ENCODE measurements around the gene CDH1. TPM values are rescaled to one million over a fixed set of nuclear protein-coding genes. Genes with fewer than 3 reads are reported as not detected.
"Not testable (repeated sequence)": the region's sequence is repeated elsewhere in the genome, so short reads cannot be mapped to it uniquely, and the experiment has no call there.

The CDH1 gene
- total RNA-seq, 1 experiment from 2014 or later = 328 TPM

- H3K4me1 Mint-ChIP-seq (ENCODE audit: low read depth, unreplicated experiment) = peaks cover 15% of the 10 kb centered on the region
- TF ChIP-seq, protein P1, sequence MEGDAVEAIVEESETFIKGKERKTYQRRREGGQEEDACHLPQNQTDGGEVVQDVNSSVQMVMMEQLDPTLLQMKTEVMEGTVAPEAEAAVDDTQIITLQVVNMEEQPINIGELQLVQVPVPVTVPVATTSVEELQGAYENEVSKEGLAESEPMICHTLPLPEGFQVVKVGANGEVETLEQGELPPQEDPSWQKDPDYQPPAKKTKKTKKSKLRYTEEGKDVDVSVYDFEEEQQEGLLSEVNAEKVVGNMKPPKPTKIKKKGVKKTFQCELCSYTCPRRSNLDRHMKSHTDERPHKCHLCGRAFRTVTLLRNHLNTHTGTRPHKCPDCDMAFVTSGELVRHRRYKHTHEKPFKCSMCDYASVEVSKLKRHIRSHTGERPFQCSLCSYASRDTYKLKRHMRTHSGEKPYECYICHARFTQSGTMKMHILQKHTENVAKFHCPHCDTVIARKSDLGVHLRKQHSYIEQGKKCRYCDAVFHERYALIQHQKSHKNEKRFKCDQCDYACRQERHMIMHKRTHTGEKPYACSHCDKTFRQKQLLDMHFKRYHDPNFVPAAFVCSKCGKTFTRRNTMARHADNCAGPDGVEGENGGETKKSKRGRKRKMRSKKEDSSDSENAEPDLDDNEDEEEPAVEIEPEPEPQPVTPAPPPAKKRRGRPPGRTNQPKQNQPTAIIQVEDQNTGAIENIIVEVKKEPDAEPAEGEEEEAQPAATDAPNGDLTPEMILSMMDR (IDR thresholded peaks at IDR 0.05; ENCODE audit: unreplicated experiment) = no peak
- DNase-seq = no peak
- no peaks in the 10 kb centered on the region for H3K27me3 Mint-ChIP-seq (ENCODE audit: unreplicated experiment)
- H3K36me3 Mint-ChIP-seq (ENCODE audit: insufficient read depth, unreplicated experiment) = no peaks in the 10 kb centered on the region
- H3K27ac Mint-ChIP-seq (ENCODE audit: unreplicated experiment) = no peak overlapping the region
- H3K9me3 Mint-ChIP-seq (ENCODE audit: low read depth, unreplicated experiment) = no peaks in the 10 kb centered on the region
- H3K4me3 Mint-ChIP-seq (ENCODE audit: low read depth, unreplicated experiment) = no peak overlapping the region
- BruUV-seq (replicated peaks) = no TSS peak
- intact Hi-C loops (cut with micrococcal nuclease; ENCODE audit: unreplicated experiment) = no loop called here
- CTCF ChIA-PET = no interaction called here
Observed at GRCh38 chr16:68715471-68715870, 21.6 kb upstream of the CDH1 start.

DNA sequence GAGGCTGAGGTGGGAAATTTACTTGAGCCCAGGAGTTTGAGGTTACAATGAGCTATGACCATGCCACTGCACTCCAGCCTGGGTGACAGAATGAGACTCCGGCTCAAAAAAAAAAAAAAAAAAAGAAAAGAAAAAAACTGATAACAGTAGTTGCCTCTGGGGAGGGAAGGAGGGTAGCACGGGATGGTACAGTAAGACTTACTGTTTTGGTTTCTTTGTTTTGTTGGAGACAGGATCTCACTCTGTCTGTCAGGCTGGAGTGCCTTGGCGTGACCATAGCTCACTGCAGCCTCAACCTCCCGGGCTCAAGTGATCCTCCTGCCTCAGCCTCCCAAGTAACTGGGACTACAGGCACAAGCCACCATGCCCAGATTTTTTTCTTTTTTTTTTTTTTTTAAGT lies 20.6 kb upstream of the CDH1 start:
- not testable (repeated sequence) for H3K36me3 Mint-ChIP-seq (ENCODE audit: insufficient read depth, unreplicated experiment); H3K27me3 Mint-ChIP-seq (ENCODE audit: unreplicated experiment)

GRCh38 chr16:68717684-68718083 lies 19.4 kb upstream of the CDH1 start:
- Mint-ChIP-seq H3K27ac (ENCODE audit: unreplicated experiment) (no peak overlapping the region), H3K9me3 (ENCODE audit: low read depth, unreplicated experiment) (no peaks in the 10 kb centered on the region), H3K4me3 (ENCODE audit: low read depth, unreplicated experiment) (no peak overlapping the region), H3K27me3 (ENCODE audit: unreplicated experiment) (no peaks in the 10 kb centered on the region), H3K4me1 (ENCODE audit: low read depth, unreplicated experiment) (no peaks in the 10 kb centered on the region), H3K36me3 (ENCODE audit: insufficient read depth, unreplicated experiment) (peaks cover 5% of the 10 kb centered on the region)
- intact Hi-C loops (cut with micrococcal nuclease; ENCODE audit: unreplicated experiment) = no loop called here
- no peak for DNase-seq
- TF ChIP-seq, protein P1 (IDR thresholded peaks at IDR 0.05; ENCODE audit: unreplicated experiment) = no peak
- BruUV-seq (replicated peaks) = no TSS peak
- CTCF ChIA-PET = interaction anchor here (1.3 kb wide), 1 partner anchor 20 kb away, joined by 3 read pairs; the partner anchor contains the start of gene CDH1

More for the DNA sequence above, 20.6 kb upstream of the CDH1 start:
- H3K27ac Mint-ChIP-seq (ENCODE audit: unreplicated experiment); intact Hi-C loops (cut with micrococcal nuclease; ENCODE audit: unreplicated experiment); H3K9me3 Mint-ChIP-seq (ENCODE audit: low read depth, unreplicated experiment); BruUV-seq (replicated peaks); H3K4me3 Mint-ChIP-seq (ENCODE audit: low read depth, unreplicated experiment); H3K4me1 Mint-ChIP-seq (ENCODE audit: low read depth, unreplicated experiment); DNase-seq: not testable (repeated sequence)
- CTCF ChIA-PET = interaction anchor here (0.5 to 1.3 kb wide), 7 partner anchors 9 to 951 kb away, joined by 3 to 8 read pairs (median 3); partner anchors contain the start of gene CDH1

DNA sequence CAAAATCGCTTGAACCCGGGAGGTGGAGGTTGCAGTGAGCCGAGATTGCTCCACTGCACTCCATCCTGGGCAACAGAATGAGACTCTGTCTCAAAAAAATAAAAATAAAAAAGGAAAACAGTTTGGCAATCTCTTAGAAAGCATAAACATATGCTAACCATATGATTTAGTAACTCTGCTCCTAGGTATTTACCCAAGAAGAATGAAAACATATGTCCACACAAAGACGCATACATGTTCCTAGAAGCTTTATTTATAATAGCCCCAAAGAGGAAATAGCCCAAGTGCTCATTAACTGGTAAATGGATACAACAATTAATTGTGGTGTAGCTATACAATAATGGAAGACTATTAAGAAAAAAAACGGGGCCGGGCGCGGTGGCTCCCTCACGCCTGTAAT lies 18.5 kb upstream of the CDH1 start:
- Mint-ChIP-seq H3K4me3 (ENCODE audit: low read depth, unreplicated experiment) (no peak overlapping the region), H3K4me1 (ENCODE audit: low read depth, unreplicated experiment) (no peaks in the 10 kb centered on the region), H3K27ac (ENCODE audit: unreplicated experiment) (no peak overlapping the region), H3K27me3 (ENCODE audit: unreplicated experiment) (no peaks in the 10 kb centered on the region), H3K9me3 (ENCODE audit: low read depth, unreplicated experiment) (no peaks in the 10 kb centered on the region), H3K36me3 (ENCODE audit: insufficient read depth, unreplicated experiment) (peaks cover 5% of the 10 kb centered on the region)
- intact Hi-C loops (cut with micrococcal nuclease; ENCODE audit: unreplicated experiment) = no loop called here
- CTCF ChIA-PET = no interaction called here
- no peak for DNase-seq
- no TSS peak for BruUV-seq (replicated peaks)
- TF ChIP-seq, protein P1 (IDR thresholded peaks at IDR 0.05; ENCODE audit: unreplicated experiment) = no peak

GRCh38 chr16:68719993-68720489 lies 17.1 kb upstream of the CDH1 start:
- TF ChIP-seq, protein P1 (IDR thresholded peaks at IDR 0.05; ENCODE audit: unreplicated experiment) = no peak

More at GRCh38 chr16:68719993-68720489, 17.1 kb upstream of the CDH1 start:
- no peak for DNase-seq
- intact Hi-C loops (cut with micrococcal nuclease; ENCODE audit: unreplicated experiment) = no loop called here
- H3K36me3 Mint-ChIP-seq (ENCODE audit: insufficient read depth, unreplicated experiment) = peaks cover 5% of the 10 kb centered on the region
- no peak overlapping the region for H3K4me3 Mint-ChIP-seq (ENCODE audit: low read depth, unreplicated experiment)
- BruUV-seq (replicated peaks) = no TSS peak
- H3K4me1 Mint-ChIP-seq (ENCODE audit: low read depth, unreplicated experiment) = no peaks in the 10 kb centered on the region
- CTCF ChIA-PET = interaction anchor here (0.7 kb wide), 1 partner anchor 914 kb away, joined by 5 read pairs; the partner anchor contains the start of gene RANBP10
- H3K9me3 Mint-ChIP-seq (ENCODE audit: low read depth, unreplicated experiment) = no peaks in the 10 kb centered on the region
- no peaks in the 10 kb centered on the region for H3K27me3 Mint-ChIP-seq (ENCODE audit: unreplicated experiment)
- no peak overlapping the region for H3K27ac Mint-ChIP-seq (ENCODE audit: unreplicated experiment)
